Cardiac muscle cell (in vitro differentiated cells and primary cell): ENCODE measurements around the gene MXD4. TPM values are rescaled to one million over a fixed set of nuclear protein-coding genes. Genes with fewer than 3 reads are reported as not detected.
"Not testable (repeated sequence)": the region's sequence is repeated elsewhere in the genome, so short reads cannot be mapped to it uniquely, and the experiment has no call there.

Experiments used
- DNase-seq, 2 donors: peaks; one replicate each; pipeline versions ENCODE4 v3.0.0 to v3.0.0-alpha.2; 2010 to 2017; ENCODE audit warnings: low read depth in 1 of 2, low spot score in 1 of 2
- H3K27ac ChIP-seq: fragments of 200-600 bp; sonication (generic); 2 replicates; pipeline ENCODE4 v1.5.1; 2016
- H3K27me3 ChIP-seq: fragments of 200-600 bp; sonication (generic); 2 replicates; pipeline ENCODE4 v1.6.0; 2016; ENCODE audit warnings: control low read depth
- H3K36me3 ChIP-seq: fragments of 200-600 bp; sonication (generic); 2 replicates; pipeline ENCODE4 v1.5.1; 2016; ENCODE audit warnings: control low read depth
- H3K4me1 ChIP-seq: fragments of 200-600 bp; sonication (generic); 2 replicates; pipeline ENCODE4 v1.8.1; 2017; ENCODE audit warnings: low read depth, mild to moderate bottlenecking, mixed run types
- H3K4me3 ChIP-seq: fragments of 200-600 bp; sonication (generic); 2 replicates; pipeline ENCODE4 v1.5.1; 2016; ENCODE audit warnings: mild to moderate bottlenecking
- H3K9me3 ChIP-seq: fragments of 200-600 bp; sonication (generic); 2 replicates; pipeline ENCODE4 v1.5.1; 2017; ENCODE audit warnings: low read depth, mild to moderate bottlenecking, control low read depth
- CTCF ChIP-seq: IDR thresholded peaks from 2 replicates; pipeline ENCODE4 v1.5.1; 2012; ENCODE audit warnings: low read depth, mild to moderate bottlenecking, low read length
- polyA plus RNA-seq: library from polyadenylated mRNA; unstranded; fragments of >200 nt; fragmentation: Nextera tagmentation; extraction: Ambion mirVana; gene quantifications from 2 replicates; pipeline ENCODE4 v1.2.1, GENCODE V29; 2016
- total RNA-seq: library from RNA; depleted of rRNA; stranded (reverse); fragments of >200 nt; gene quantifications from 2 replicates; pipeline ENCODE4 v1.2.3, GENCODE V29; 2016

The MXD4 gene
- total and polyA plus RNA-seq, 2 experiments from 2014 or later: 45.5 to 64.0 TPM

GRCh38 chr4:2212831-2213230 lies 49.1 kb downstream of the MXD4 start:
- H3K4me1 ChIP-seq: no peaks in the 10 kb centered on the region
- no peaks in the 10 kb centered on the region for H3K27me3 ChIP-seq
- no peak overlapping the region for H3K27ac ChIP-seq
- H3K9me3 ChIP-seq: no peaks in the 10 kb centered on the region
- TF ChIP-seq CTCF: no peak
- no peak overlapping the region for H3K4me3 ChIP-seq
- no peaks in the 10 kb centered on the region for H3K36me3 ChIP-seq
- DNase-seq: no peak

- not testable (repeated sequence) for H3K4me1 ChIP-seq, H3K27me3 ChIP-seq, H3K4me3 ChIP-seq, DNase-seq, H3K9me3 ChIP-seq, H3K27ac ChIP-seq, H3K36me3 ChIP-seq
Observed at GRCh38 chr4:2202789-2203188, 59.1 kb downstream of the MXD4 start.

Other genes with a start within 250 kb of the MXD4 start
- 14.6 and 20.9 TPM in 2 replicates for gene NAT8L, start 202.8 kb downstream of the MXD4 start, total RNA-seq
- gene NAT8L, start 202.8 kb downstream of the MXD4 start, polyA plus RNA-seq: 5.5 and 6.6 TPM in 2 replicates
- gene HAUS3, start 20.0 kb downstream of the MXD4 start, total RNA-seq: 9.2 and 15.2 TPM in 2 replicates
- gene HAUS3, start 20.0 kb downstream of the MXD4 start, polyA plus RNA-seq: 16.3 and 19.4 TPM in 2 replicates
- 5.2 and 6.9 TPM in 2 replicates for gene POLN, start 20.0 kb downstream of the MXD4 start, total RNA-seq
- 8.5 and 9.0 TPM in 2 replicates for gene POLN, start 20.0 kb downstream of the MXD4 start, polyA plus RNA-seq
- 2.7 and 4.0 TPM in 2 replicates for gene ZFYVE28, start 156.5 kb upstream of the MXD4 start, total RNA-seq
- 1.3 and 1.9 TPM in 2 replicates for gene ZFYVE28, start 156.5 kb upstream of the MXD4 start, polyA plus RNA-seq
- gene CFAP99, start 156.8 kb upstream of the MXD4 start, total RNA-seq: not detected in 2 replicates
- gene CFAP99, start 156.8 kb upstream of the MXD4 start, polyA plus RNA-seq: 0.10 TPM in 1 of 2 replicates, not detected in the other
- 58.7 and 58.8 TPM in 2 replicates for gene RNF4, start 207.0 kb upstream of the MXD4 start, total RNA-seq
- 56.8 and 81.1 TPM in 2 replicates for gene RNF4, start 207.0 kb upstream of the MXD4 start, polyA plus RNA-seq